Neural progenitor cell (in vitro differentiated cells): ENCODE data around the gene PYROXD2. TPM values are rescaled to one million over a fixed set of nuclear protein-coding genes. Genes with fewer than 3 reads are reported as not detected.

Source experiments
- DNase-seq: peaks from one replicate; pipeline ENCODE4 v3.0.0-alpha.2; 2016; ENCODE audit warnings: low spot score
- H2AFZ ChIP-seq: fragments of 200-600 bp; sonication (generic); replicated peaks from 2 replicates; pipeline ENCODE4 v1.6.1; 2016; ENCODE audit warnings: antibody characterized with exemption
- H3F3A ChIP-seq: fragments of 200-600 bp; sonication (generic); 2 replicates; pipeline ENCODE4 v1.6.1; 2016; ENCODE audit warnings: antibody characterized with exemption, low read depth
- H3K27ac ChIP-seq: fragments of 200-600 bp; sonication (generic); 2 replicates; pipeline ENCODE4 v1.5.1; 2016; ENCODE audit warnings: mild to moderate bottlenecking
- H3K27me3 ChIP-seq: fragments of 200-600 bp; sonication (generic); 2 replicates; pipeline ENCODE4 v1.6.1; 2016; ENCODE audit warnings: mild to moderate bottlenecking, moderate library complexity
- H3K36me3 ChIP-seq: fragments of 200-600 bp; sonication (generic); 2 replicates; pipeline ENCODE4 v1.5.1; 2016
- H3K4me1 ChIP-seq: fragments of 200-600 bp; sonication (generic); 2 replicates; pipeline ENCODE4 v1.6.1; 2016; ENCODE audit warnings: mixed run types
- H3K4me2 ChIP-seq: fragments of 200-600 bp; sonication (generic); 2 replicates; pipeline ENCODE4 v1.6.1; 2016
- H3K4me3 ChIP-seq: fragments of 200-600 bp; sonication (generic); 2 replicates; pipeline ENCODE4 v1.5.1; 2016
- H3K79me2 ChIP-seq: fragments of 200-600 bp; sonication (generic); 2 replicates; pipeline ENCODE4 v1.6.1; 2016; ENCODE audit warnings: low read depth
- H3K9ac ChIP-seq: fragments of 200-600 bp; sonication (generic); 2 replicates; pipeline ENCODE4 v1.6.1; 2016
- H3K9me3 ChIP-seq: fragments of 200-600 bp; sonication (generic); 2 replicates; pipeline ENCODE4 v1.5.1; 2016; ENCODE audit warnings: low read depth
- H4K20me1 ChIP-seq: fragments of 200-600 bp; sonication (generic); 2 replicates; pipeline ENCODE4 v1.6.1; 2016; ENCODE audit warnings: low read depth
- H3K27ac Mint-ChIP-seq: 3 replicates; pipeline ENCODE4 v1.8.0; 2021; ENCODE audit warnings: mixed read lengths
- H3K27me3 Mint-ChIP-seq: 2 replicates; pipeline ENCODE4 v1.8.0; 2022; ENCODE audit warnings: low read depth, mild to moderate bottlenecking, inconsistent platforms, moderate library complexity, mixed read lengths; ENCODE audit not compliant: insufficient read depth
- H3K36me3 Mint-ChIP-seq: 3 replicates; pipeline ENCODE4 v1.8.0; 2021; ENCODE audit warnings: mixed read lengths
- H3K4me1 Mint-ChIP-seq: 3 replicates; pipeline ENCODE4 v1.8.0; 2021; ENCODE audit warnings: mixed read lengths
- H3K4me3 Mint-ChIP-seq: 3 replicates; pipeline ENCODE4 v1.8.0; 2021; ENCODE audit warnings: mild to moderate bottlenecking, moderate library complexity, mixed read lengths
- H3K9me3 Mint-ChIP-seq: 3 replicates; pipeline ENCODE4 v1.8.0; 2020; ENCODE audit warnings: mixed read lengths
- EZH2 ChIP-seq: fragments of 200-600 bp; sonication (generic); IDR thresholded peaks from 2 replicates; pipeline ENCODE4 v1.6.1; 2017; ENCODE audit warnings: antibody characterized with exemption, mild to moderate bottlenecking, moderate library complexity
- EZH2phosphoT487 ChIP-seq: fragments of 200-600 bp; sonication (generic); IDR thresholded peaks from 2 replicates; pipeline ENCODE4 v1.6.1; 2017; ENCODE audit warnings: antibody characterized with exemption
- total RNA-seq: library from RNA; depleted of rRNA; stranded (reverse); fragments of >200 nt; gene quantifications from 2 replicates; pipeline ENCODE4 v1.2.3, GENCODE V29; 2015; ENCODE audit warnings: low replicate concordance
- TF ChIP-seq, protein P1 (sequence below): fragments of 200-600 bp; sonication (generic); IDR thresholded peaks from 2 replicates; pipeline ENCODE4 v1.5.1; 2017; ENCODE audit warnings: antibody characterized with exemption, mild to moderate bottlenecking

The PYROXD2 gene
- total RNA-seq, 1 donor from 2014 or later = 10.5 TPM

DNA sequence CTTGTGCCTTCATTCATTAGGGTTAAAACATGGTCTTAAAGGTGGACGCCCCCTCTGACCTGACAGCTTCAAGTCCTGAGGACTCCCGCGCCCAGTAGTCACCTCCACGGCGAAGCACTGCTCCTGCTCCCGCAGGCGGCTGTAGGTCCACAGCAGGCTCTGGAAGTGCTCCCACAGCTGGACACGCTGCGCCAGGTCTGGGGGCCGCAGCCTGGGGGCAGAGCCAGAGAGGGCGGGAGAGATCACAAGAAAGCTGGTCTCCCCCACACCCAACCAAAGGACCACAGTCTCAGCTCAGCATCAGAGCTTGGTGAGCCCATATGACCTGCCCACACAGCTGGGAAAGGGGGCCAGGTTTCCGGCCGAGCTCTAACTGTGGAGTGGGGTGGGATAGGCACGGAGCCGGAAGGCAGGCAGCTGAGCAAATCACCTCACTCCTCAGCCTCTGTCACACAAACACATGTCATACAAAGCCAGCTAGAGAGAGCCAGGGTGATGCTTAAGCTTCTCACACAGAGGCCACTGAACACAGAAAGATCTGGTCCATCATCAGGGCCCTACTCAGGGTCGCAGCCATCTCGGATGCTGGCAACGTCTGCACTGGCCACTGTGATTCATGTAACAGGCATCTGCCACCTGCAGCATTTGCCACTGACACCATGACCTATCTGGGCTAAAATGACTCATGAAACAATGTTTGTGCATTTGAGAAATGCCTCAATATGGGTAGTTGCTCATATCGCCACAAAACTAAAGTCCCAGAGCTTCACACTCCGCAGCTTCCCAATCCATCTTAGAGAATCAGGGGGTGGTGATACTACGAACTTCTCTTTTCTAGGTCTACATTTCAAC, 19.1 kb upstream of the PYROXD2 start:
- Histone ChIP-seq H3K79me2 (no peaks in the 10 kb centered on the region), H3K36me3 (peaks cover 8% of the 10 kb centered on the region), H3K9me3 (peaks cover 5% of the 10 kb centered on the region), H4K20me1 (no peaks in the 10 kb centered on the region), H3K4me2 (no peak overlapping the region), H3F3A (no peaks in the 10 kb centered on the region), H3K27ac (no peak overlapping the region), H3K4me3 (no peak overlapping the region), H3K27me3 (no peaks in the 10 kb centered on the region), H3K4me1 (no peaks in the 10 kb centered on the region), H2AFZ (no peak overlapping the region), H3K9ac (no peak overlapping the region)
- TF ChIP-seq EZH2phosphoT487 = no peak
- no peak for TF ChIP-seq EZH2
- TF ChIP-seq, protein P1, sequence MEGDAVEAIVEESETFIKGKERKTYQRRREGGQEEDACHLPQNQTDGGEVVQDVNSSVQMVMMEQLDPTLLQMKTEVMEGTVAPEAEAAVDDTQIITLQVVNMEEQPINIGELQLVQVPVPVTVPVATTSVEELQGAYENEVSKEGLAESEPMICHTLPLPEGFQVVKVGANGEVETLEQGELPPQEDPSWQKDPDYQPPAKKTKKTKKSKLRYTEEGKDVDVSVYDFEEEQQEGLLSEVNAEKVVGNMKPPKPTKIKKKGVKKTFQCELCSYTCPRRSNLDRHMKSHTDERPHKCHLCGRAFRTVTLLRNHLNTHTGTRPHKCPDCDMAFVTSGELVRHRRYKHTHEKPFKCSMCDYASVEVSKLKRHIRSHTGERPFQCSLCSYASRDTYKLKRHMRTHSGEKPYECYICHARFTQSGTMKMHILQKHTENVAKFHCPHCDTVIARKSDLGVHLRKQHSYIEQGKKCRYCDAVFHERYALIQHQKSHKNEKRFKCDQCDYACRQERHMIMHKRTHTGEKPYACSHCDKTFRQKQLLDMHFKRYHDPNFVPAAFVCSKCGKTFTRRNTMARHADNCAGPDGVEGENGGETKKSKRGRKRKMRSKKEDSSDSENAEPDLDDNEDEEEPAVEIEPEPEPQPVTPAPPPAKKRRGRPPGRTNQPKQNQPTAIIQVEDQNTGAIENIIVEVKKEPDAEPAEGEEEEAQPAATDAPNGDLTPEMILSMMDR = no peak
- no peak for DNase-seq
- H3K36me3 Mint-ChIP-seq = peaks cover 43% of the 10 kb centered on the region
- no peak overlapping the region for H3K27ac Mint-ChIP-seq
- H3K4me3 Mint-ChIP-seq = no peak overlapping the region
- no peaks in the 10 kb centered on the region for H3K27me3 Mint-ChIP-seq
- no peaks in the 10 kb centered on the region for H3K4me1 Mint-ChIP-seq
- peaks cover 14% of the 10 kb centered on the region for H3K9me3 Mint-ChIP-seq

DNA sequence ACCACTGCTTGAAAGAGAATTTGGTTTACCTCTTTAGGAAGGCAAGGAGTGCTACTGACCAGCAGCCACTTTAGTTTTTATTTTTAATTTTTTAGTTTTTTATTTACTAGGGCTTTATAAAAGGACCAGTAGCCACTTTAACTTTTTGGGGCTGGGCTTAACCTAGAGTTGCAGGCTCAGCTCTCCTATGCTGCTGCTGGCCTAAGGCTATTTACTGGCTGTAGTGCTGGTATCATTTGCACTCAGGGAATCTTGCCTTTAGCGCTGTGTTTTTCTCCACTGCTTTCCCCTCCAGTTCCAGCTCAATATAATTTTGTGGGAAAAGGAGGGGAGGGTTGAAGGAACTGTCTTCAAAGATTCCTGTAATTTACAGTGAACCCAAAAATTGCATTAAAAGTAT, 18.4 kb upstream of the PYROXD2 start:
- H3K27me3 Mint-ChIP-seq = no peaks in the 10 kb centered on the region

DNA sequence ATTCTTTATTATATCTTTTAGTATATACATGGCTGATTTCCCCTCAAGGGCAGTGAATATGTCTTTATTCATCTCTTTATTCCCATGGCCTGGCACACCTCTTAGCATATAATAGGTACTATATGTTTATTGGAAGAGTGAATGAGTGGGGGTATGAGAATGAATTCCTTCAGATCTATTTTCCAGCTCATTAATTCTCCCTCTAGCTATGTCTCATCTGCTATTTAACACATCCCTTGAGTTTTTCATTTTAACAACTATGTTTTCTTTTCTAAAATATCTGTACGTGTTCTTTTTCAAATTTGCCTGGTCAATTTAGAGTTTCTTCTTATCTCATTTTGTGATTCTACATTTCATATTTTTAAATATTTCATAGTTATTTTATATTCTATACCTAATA, 17.3 kb upstream of the PYROXD2 start:
- no peak for DNase-seq
- H3K4me3 ChIP-seq = no peak overlapping the region
- Mint-ChIP-seq H3K4me3 (no peak overlapping the region), H3K27ac (no peak overlapping the region), H3K27me3 (no peaks in the 10 kb centered on the region), H3K4me1 (no peaks in the 10 kb centered on the region), H3K9me3 (peaks cover 9% of the 10 kb centered on the region), H3K36me3 (peaks cover 37% of the 10 kb centered on the region)
- H3K9ac ChIP-seq = no peak overlapping the region
- no peaks in the 10 kb centered on the region for H3F3A ChIP-seq
- TF ChIP-seq EZH2phosphoT487 (no peak), EZH2 (no peak)
- TF ChIP-seq, protein P1 = no peak
- H3K27me3 ChIP-seq = no peaks in the 10 kb centered on the region
- H3K9me3 ChIP-seq = peaks cover 5% of the 10 kb centered on the region
- no peaks in the 10 kb centered on the region for H3K4me1 ChIP-seq
- no peaks in the 10 kb centered on the region for H4K20me1 ChIP-seq
- no peak overlapping the region for H2AFZ ChIP-seq
- no peaks in the 10 kb centered on the region for H3K79me2 ChIP-seq
- H3K4me2 ChIP-seq = no peak overlapping the region
- peaks cover 8% of the 10 kb centered on the region for H3K36me3 ChIP-seq
- no peak overlapping the region for H3K27ac ChIP-seq

More for the DNA sequence above, 18.4 kb upstream of the PYROXD2 start:
- Mint-ChIP-seq H3K4me3 (no peak overlapping the region), H3K4me1 (no peaks in the 10 kb centered on the region), H3K27ac (no peak overlapping the region), H3K9me3 (peaks cover 11% of the 10 kb centered on the region), H3K36me3 (peaks cover 41% of the 10 kb centered on the region)
- no peaks in the 10 kb centered on the region for H3K79me2 ChIP-seq
- no peaks in the 10 kb centered on the region for H3K27me3 ChIP-seq
- no peak overlapping the region for H3K9ac ChIP-seq
- TF ChIP-seq EZH2 (no peak), EZH2phosphoT487 (no peak)
- TF ChIP-seq, protein P1 = no peak
- DNase-seq = no peak
- no peaks in the 10 kb centered on the region for H3F3A ChIP-seq
- H3K4me3 ChIP-seq = no peak overlapping the region
- peaks cover 5% of the 10 kb centered on the region for H3K9me3 ChIP-seq
- peaks cover 8% of the 10 kb centered on the region for H3K36me3 ChIP-seq
- no peak overlapping the region for H3K27ac ChIP-seq
- H4K20me1 ChIP-seq = no peaks in the 10 kb centered on the region
- H3K4me1 ChIP-seq = no peaks in the 10 kb centered on the region
- no peak overlapping the region for H2AFZ ChIP-seq
- H3K4me2 ChIP-seq = no peak overlapping the region
